ENCODE measurements around the gene ZNF577.
A peak's percentile ranks its signal among the peaks of the same experiment; 100 is the strongest.
"Not testable (repeated sequence)": the region's sequence is repeated elsewhere in the genome, so short reads cannot be mapped to it uniquely, and the experiment has no call there.

The ZNF577 gene

DNA sequence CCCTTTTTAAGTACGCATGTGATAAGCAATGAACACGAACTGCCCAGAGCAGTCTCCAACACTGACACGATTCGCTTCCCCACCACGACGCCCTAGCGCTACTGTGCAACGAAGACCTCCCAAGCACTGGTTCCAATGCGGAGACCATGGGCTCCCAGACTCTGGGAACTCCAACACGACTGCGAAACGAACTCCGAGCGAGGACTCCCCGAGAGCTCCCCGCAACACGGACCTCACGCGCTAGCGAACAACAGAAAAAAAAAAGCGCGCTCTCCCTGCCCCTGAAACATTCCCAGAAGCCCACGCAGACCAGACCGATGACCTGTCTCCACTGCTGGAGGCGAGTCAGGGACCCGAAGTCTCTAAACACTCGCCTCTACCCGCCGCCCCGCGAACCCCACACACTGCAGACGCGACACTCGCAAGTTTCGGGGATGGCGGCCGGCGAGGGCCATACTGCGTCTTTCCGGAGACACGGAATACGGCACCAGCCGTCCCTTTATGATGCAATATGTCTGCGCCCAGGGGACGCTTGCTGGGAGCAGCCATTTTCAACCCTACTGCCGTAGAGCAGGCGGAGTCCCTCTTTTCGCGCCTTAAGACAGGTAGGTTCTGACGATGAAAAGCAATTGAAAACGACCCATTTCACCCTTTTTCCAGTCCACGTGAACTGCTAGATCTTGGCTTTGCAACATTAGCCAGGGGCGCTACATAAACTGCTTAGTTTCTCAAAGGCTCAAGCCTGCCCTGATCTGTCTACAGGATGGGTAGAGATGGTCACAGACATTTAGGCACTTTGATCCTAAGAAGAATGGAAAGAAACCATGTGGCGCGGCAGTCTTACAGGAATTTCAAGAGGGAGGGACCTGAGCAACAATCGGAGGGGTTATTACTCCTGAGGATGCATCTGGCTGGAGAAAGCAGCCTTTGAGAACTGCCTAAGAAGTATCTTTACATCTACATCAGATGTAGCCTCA lies at the start of gene ZNF577:
Gene ZNF577, minus strand, starts transcription at position 430 of the 977 bp plus-strand sequence. CDS start 7,569 bp downstream, outside the sequence.
- DNase-seq = peak; percentile 78 to 80

DNA sequence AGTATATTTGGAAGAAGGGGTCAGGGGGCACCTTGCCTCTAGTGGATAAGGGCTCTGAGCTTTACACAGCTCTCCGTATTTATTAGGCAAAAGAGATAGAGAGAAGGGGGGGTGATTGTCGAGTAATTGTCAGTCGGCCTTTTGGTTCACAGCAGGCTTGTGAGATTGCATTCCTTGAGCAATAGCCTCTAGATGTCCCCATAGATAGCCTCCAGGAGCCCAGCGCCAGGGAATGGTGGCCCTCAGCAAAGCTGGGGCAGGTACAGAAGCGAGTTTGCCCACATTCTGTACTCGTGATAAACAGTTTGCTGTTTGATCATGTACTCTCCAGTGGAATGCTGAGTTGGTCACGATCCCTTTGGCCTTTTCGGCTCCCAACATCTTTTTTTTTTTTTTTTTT lies 44.2 kb upstream of the ZNF577 start:
- no peak for DNase-seq

DNA sequence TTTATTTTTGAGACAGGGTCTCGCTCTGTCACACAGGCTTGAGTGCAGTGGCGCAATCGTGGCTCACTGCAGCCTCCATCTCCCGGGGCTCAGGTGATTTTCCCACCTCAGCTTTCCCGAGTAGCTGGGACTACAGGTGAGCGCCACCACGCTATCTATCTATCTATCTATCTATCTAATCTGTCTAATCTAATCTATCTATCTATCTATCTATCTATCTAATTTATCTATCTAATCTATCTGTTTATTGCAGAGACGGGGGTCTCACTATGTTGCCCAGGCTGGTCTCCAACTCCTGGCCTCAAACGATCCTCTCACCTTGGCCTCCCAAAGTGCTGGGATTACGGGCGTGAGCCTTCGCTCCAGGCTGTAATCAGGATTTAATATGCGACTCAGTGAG lies 40.1 kb upstream of the ZNF577 start:
- no peak for DNase-seq

DNA sequence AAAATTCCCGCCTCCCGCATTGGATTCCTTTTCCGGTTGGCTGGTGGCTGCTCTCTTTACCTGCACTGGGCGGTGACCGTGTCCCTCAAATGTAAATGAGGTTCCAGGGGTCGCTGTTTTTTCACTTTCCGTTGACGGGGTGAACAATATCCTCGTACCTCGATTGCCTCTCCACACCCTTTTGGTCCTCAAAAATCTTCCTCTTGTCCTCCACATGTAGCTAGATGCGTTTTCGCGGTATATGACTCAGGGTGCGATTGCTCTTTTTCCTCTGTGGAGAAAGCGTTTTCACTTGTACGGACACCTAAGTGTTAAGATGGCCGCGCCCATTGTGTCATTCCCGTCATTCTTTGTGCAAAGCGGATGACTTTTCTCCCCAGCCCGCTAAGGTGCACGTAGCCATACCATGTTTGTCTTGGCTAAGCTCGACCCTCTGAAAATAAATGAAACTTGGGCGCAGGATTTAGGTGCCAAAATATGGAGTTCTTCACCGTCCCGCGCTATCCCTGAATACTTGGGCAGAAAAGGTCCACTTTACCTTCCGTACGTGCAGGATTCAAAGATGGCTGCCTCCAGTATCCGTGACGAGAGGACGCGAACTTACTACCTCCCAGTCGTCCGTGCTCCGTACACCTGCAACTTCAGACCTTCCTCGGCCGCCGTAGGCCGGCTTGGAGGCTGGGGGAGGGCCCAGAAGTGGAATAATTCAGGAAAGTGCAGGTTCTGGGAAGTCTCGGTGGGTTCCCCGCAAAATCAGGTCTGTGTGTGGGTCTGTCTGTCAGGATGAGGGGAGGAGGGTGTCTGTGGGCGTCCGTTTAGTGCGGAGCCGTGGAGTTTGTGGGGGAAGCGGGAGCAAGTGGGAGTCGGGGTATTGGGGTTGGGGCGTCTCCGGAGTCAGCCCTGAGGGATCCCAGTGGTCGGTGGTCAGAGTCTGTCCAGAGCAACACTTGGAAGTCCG lies 39.3 kb upstream of the ZNF577 start, which contains the start of gene ZNF613:
Gene ZNF613, plus strand, starts transcription at position 689 of the 958 bp plus-strand sequence. CDS start 8,749 bp downstream, outside the sequence.
- peak; percentile 86 to 87 for DNase-seq

DNA sequence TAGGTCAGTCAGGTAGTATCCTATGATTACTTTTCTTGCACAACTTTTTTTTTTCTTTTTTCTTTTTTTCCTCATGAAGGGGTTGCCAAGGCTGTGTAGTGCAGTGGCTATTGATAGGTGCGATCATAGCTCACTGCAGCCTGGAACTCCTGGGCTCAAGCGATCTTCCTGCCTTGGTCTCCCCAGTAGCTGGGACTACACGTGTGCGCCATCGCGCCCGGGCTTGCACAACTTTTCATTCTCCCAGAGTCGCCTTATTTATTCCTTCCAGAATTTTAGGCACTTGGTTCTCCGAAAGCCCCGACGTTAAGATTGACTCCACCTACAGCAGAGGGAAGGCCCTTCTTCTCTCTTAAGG lies 38.7 kb upstream of the ZNF577 start:
- no peak for DNase-seq

DNA sequence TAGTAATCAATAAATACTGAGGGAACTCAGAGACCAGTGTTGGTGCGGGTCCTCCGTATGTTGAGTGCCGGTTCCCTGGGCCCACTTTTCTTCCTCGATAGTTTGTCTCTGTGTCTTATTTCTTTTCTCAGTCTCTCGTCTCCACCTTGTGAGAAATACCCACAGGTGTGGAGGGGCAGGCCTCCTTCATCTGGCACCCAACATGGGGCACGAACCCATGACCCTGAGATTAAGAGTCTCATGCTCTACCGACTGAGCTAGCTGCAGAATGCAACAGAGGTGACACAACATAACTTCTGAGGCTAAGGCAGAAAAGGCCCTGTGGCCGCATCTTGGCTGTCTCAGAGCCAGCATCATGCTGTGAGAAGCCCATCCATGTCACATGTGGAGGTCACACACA lies 34.2 kb upstream of the ZNF577 start:
- no peak for DNase-seq

DNA sequence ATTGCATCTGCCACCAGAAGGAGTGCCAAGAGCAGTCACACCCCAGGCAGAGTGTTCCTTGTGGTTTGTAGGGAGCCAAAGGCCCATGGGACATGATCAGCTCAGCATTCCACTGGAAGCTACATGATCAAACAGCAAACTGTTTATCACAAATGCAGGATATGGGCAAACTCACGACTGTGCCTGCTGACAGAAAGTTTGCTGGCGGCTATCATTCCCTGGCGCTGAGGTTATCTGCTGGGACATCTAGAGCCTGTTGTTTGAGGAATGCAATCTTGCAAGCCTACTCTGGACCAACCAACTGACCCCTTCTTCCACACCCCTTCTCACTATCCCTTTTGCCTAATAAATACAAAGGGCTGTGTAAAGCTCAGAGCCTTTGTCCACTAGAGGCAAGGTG lies 31.9 kb upstream of the ZNF577 start:
- DNase-seq = no peak

DNA sequence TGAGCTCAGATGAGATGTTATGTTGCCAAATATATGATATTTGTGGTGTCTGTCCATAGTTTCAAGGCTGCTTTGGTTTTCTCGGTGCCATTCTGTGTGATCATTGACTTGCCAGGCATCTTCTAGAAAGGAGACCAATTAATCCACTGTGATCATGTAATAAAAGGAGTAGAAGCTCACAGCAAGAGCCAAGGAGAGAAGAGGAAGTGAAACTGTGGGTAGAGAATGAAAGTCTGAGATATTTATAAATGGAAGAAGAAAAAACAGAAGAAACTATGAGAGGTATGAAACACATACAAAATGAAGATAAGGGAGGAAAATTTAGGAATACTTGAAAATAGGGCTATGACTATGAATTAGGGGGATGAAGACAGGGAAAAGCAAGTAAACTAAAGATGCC lies 28.4 kb upstream of the ZNF577 start:
- no peak for DNase-seq

DNA sequence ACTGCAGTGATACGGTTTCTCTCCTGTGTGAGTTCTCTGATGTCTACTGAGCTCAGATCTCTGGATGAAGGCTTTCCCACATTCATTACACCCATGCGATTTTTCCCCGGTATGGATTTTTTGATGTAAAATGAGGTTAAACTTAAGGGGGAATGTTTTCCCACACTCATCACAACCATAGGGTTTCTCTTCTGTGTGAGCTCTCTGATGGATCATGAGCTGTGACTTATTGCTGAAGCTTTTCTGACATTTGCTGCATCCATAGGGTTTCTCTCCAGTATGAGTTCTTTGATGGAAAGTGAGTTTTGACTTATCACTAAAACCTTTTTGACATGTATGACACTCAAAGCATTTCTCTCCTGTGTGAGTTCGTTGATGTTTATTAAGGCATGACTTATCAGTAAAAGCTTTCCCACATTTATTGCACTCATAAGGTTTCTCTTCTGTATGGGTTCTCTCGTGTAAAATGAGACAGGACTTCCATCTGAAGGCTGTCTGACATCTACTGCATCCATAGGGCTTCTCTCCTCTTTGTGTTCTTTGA lies 27.6 kb upstream of the ZNF577 start:
- DNase-seq = no peak

DNA sequence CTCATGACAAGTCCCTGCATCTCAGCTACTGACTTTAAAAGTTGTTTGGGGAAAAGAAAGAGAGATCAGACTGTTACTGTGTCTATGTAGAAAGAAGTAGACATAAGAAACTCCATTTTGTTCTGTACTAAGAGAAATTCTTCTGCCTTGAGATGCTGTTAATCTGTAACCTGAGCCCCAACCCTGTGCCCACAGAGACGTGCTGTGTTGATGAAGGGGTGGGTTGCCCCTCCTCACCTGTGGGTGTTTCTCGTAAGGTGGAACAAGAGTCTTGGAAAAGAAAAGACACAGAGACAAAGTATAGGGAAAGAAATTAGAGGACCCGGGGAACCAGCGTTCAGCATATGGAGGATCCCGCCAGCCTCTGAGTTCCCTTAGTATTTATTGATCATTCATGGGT lies 20.2 kb upstream of the ZNF577 start:
- DNase-seq = not testable (repeated sequence)

DNA sequence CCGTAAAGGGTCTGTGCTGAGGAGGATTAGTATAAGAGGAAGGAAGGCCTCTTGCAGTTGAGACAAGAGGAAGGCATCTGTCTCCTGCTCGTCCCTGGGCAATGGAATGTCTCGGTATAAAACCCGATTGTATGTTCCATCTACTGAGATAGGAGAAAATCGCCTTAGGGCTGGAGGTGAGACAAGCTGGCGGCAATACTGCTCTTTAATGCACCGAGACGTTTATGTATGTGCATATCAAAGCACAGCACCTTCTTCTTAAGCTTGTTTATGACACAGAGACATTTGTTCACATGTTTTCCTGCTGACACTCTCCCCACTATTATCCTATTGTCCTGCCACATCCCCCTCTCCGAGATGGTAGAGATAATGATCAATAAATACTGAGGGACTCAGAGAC lies 18.4 kb upstream of the ZNF577 start:
- DNase-seq = not testable (repeated sequence)

DNA sequence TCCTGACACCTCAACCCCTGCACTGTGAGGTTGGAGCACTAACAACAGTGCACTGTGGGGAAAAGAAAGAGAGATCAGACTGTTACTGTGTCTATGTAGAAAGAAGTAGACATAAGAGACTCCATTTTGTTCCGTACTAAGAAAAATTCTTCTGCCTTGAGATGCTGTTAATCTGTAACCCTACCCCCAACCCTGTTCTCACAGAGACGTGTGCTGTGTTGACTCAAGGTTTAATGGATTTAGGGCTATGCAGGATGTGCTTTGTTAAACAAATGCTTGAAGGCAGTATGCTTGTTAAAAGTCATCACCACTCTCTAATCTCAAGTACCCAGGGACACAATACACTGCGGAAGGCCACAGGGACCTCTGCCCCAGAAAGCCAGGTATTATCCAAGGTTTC lies 17.9 kb upstream of the ZNF577 start:
- DNase-seq = not testable (repeated sequence)

DNA sequence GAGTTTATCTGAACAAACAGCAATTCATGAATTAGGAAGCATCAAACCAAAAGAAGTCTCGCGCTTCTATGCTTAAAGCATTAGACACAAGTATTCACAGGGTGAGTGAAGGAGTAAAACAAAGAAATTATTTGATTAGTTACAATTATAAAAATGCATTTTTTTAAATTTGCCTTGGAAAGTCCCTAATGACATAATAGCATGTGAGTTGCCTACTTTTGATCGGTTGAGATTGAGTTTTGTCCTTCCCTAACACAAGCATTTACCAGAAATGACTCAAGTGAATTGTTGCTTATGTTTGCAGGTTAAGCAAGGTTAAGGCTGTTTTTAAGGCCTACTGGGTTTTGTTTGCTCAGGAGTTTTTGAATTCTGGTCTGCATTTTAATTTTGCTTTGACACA lies 17.5 kb upstream of the ZNF577 start:
- no peak for DNase-seq

DNA sequence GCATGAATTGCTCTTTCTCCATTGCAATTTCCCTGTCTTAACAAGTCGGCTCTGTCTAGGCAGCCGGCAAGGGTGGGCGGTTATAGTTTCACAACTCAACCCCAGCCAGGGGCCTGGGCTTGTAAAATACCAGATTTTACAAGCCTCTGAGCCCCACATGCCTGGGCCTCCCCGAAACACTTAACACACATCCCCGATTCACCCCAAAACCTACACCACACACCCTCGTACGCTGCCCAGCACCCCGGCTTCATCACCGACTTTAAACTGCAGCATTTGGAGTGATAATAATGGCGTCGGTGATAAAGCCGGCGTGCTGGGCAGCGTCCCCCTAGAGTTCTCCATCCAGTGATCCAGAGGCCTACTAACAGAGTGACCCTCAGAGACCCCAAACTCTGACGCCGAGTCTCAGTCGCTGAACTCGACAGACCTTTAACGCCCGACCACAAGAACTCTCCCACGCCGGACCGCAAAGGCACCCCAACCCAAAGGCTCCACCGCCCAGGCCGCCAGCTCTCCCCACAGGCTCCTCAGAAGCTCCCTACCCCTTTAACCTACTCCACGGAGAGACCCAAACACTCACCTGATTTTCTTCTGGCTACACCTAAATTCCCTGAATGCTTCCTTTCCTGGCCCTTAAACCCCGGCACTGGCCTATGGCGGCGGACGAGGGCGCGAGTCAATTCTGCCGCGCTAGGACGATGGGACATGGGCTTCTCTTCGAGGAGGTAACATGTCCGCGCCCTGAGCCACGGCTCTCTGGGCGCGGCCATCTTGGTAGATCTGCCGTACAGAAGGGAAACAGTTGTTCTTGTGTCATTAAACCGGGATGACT lies 16.8 kb upstream of the ZNF577 start, which contains the start of gene ZNF649:
Gene ZNF649, minus strand, starts transcription at position 687 of the 835 bp plus-strand sequence. CDS start 4,910 bp downstream, outside the sequence.
- DNase-seq = peak; percentile 81 to 83

DNA sequence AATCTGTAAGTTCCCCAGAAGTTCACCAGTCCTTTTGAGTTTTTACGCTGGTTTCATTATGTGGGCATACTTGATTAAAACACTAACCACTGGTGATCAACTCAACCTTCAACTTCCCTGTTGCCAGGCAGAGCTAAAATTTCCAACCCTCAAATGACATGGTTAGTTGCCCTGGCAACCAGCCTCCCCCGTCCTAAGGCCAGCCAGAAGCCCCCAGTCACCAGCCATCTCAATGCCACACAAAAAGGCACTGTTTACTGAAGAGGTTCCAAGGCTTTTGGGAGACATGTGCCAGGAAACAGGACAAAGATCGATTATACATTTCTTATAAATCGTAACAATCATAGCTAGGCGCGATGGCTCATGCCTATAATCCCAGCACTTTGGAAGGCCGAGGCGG lies 15.4 kb upstream of the ZNF577 start:
- no peak for DNase-seq

DNA sequence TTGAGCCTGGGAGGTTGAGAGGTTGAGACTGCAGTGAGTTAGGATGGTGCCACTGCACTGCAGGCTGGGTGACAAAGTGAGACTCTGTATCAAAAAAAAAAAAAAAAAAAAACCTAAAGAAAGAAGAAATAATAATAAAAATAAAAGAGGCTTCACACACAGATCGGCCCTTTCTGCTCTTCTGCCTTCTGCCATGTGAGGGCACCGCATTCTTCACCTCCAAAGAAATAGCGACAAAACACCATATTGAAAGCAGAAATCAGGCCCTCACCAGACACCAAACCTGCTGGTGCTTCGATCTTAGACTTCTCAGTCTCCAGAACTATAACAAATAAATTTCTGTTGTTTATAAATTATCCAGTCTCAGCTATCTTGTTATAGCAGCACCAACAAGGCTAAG lies 14.1 kb upstream of the ZNF577 start:
- no peak for DNase-seq

DNA sequence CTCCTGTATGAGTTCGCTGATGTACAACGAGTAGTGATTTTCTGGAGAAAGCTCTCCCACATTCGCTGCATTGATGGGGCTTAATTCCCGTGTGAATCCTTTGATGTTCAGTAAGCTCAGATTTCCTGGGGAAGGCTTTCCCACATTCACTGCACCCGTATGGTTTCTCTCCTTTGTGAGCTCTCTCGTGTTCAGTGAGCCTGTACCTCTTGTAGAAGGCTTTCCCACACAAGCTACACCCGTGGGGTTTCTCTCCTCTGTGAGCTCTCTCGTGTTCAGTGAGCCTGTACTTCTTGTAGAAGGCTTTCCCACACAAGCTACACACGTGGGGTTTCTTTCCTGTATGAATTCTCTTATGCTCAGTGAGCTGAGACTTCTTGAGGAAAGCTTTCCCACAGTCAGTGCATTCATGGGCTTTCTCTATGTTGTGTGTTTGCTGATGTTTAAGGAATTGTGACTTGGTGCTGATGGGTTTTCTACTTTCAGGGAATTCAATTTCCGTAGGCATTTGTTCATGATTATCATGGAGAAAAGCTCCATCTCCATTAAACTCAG lies 3.5 kb upstream of the ZNF577 start:
- no peak for DNase-seq

DNA sequence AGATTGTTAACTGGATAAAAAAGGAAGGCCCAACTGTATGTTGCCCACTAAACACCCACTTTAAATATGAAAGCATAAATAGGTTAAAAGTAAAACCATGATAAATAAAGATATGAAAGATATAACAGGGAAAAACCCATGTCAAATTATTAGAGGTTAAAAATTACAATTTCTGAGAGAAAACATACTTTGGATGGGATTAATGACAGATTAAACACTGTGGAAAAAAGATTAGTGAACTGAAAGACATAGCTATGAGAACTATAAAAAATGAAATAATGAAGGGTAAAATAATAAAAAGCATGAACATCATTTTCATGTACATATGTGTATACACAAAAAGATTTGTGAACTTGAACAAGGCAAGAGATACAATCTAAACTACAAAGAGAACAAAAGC lies 2.2 kb upstream of the ZNF577 start:
- DNase-seq = no peak

DNA sequence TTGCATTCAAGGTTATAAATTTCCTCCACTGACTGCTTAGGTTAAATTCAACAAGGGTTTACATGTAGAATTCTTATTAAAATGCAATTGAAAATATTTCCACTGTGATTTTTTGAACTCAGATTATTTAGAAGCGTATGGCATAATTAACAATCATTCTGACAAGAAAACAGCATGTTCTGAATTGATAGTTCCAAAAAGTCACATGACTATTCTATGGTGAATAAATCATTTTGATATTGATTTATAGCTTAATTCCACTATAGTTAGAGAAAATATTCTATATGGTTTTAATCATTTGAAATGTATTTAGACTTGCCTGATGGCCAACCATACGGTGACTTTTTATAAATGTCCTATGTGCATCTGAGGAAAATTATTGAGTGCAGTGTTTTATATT lies 3.0 kb downstream of the ZNF577 start:
- DNase-seq = no peak

DNA sequence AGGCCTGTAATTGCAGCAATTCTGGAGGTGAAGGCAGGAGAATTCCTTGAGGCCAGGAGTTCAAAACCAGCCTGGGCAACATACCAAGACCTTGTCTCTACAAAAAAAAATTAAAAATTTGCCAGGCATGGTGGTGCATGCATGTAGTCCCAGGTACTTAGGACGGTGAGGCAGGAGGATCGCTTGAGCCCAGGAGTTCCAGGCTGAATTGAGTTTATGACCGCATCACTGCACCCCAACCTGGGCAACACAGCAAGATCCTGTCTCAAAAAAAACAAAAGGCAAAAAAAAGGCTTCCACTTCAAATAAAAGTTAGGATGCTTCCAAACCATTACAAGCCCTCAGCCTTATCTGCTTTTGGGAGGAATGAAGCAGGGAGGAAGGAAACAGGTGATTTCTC lies 5.2 kb downstream of the ZNF577 start:
- no peak for DNase-seq

DNA sequence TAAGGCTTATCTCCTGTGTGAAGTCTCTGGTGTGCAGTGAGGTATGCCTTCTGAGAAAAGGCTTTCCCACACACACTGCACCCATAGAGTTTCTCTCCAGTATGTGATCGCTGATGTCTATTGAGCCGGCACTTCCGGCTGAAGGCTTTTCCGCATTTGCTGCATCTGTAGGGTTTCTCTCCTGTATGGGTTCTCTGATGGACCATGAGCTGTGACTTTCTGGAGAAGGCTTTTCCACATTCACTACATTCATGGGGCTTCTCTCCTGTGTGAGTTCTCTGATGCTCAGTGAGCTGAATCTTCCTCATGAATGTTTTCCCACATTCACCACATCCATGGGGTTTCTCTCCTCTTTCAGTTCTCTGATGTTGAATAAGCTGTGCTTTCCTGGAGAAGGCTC lies 14.7 kb downstream of the ZNF577 start:
- no peak for DNase-seq

Data from CD4-positive, alpha-beta T cell treated with Interleukin-4 for 1 hour (primary cell).